AG09319 (cell line): ENCODE results near the gene TTC4.
"Not testable (repeated sequence)": the region's sequence is repeated elsewhere in the genome, so short reads cannot be mapped to it uniquely, and the experiment has no call there.

Source experiments
- DNase-seq: peaks from one replicate; pipeline ENCODE4 v3.0.0-alpha.2; 2010; ENCODE audit warnings: low read depth; ENCODE audit errors: extremely low read depth
- TF ChIP-seq, protein P1 (sequence below): IDR thresholded peaks from 2 replicates; pipeline ENCODE4 v1.5.1; 2011; ENCODE audit warnings: low read depth, mild to moderate bottlenecking, inconsistent platforms, low read length, moderate library complexity

Gene TTC4

DNA sequence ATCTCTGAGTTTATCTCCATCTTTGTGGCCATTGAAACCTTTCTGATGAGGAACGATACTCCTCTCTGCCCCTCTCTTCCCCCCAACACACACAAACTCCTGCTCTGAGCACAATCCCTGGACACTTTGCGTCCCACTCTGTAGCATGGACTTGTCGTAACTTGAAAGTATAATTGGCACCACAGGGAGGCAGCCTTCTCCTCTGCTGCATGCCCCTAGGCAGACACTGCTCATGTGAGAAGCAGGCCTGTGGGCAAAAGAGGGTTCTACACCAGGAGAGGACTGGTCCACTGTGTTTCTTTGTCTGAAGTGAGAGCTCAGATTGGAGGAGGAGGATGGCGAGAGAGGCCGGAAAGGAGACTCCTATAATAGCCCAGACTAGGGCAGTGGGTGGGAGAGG is 52.4 kb downstream of the TTC4 start:
- DNase-seq, result no peak
- TF ChIP-seq, protein P1, sequence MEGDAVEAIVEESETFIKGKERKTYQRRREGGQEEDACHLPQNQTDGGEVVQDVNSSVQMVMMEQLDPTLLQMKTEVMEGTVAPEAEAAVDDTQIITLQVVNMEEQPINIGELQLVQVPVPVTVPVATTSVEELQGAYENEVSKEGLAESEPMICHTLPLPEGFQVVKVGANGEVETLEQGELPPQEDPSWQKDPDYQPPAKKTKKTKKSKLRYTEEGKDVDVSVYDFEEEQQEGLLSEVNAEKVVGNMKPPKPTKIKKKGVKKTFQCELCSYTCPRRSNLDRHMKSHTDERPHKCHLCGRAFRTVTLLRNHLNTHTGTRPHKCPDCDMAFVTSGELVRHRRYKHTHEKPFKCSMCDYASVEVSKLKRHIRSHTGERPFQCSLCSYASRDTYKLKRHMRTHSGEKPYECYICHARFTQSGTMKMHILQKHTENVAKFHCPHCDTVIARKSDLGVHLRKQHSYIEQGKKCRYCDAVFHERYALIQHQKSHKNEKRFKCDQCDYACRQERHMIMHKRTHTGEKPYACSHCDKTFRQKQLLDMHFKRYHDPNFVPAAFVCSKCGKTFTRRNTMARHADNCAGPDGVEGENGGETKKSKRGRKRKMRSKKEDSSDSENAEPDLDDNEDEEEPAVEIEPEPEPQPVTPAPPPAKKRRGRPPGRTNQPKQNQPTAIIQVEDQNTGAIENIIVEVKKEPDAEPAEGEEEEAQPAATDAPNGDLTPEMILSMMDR, result no peak

DNA sequence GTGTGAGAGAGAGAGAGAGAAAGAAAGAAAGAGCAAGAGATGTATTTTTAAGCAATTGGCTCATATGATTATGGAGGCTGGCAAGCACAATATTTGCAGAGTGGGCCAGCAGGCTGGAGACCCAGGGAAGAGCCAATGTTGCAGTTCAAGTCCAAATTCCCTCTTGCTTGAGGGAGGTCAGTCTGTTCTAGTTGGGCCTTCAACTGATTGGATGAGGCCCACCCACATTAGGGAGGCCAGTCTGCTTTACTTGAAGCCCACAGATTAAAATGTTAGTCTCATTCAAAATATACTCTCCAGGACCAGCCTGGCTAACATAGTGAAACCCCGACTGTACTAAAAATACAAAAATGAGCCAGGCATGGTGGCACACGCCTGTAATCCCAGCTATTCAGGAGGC is 57.3 kb downstream of the TTC4 start:
- no peak for DNase-seq
- TF ChIP-seq, protein P1, result no peak

DNA sequence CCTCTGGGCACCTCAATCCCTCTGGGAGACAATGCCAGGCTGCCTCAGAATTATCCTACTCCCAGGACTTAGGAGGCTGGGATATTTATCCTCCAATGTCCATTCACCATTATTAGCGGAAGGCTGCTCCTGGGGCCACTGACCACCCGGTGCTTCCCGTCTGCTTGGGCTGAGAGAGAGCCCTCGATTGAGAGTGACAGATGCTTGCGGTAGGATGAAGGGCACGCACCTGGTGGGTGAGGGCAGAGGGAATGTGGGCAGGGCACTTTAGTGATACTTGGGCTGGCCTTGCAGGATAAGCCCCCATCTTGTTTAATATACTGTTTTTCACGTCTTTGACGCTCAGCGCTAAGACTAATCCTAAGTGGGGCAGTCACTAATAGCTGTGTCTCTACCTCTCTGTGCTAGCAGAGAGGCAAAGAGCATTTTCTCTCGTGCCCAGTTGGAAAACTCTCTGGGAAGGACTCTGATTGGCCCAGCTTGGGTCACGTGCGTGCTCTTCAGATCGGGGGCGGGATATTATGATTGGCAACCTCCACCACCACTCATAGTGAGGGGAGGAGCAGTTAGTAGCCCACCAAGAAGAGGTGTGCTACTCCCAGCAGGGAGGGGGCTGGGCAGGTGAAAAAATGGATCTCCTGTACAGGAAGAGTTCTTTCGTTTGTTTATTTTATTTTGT is 59.3 kb downstream of the TTC4 start:
- TF ChIP-seq, protein P1, result no peak
- DNase-seq, result no peak

DNA sequence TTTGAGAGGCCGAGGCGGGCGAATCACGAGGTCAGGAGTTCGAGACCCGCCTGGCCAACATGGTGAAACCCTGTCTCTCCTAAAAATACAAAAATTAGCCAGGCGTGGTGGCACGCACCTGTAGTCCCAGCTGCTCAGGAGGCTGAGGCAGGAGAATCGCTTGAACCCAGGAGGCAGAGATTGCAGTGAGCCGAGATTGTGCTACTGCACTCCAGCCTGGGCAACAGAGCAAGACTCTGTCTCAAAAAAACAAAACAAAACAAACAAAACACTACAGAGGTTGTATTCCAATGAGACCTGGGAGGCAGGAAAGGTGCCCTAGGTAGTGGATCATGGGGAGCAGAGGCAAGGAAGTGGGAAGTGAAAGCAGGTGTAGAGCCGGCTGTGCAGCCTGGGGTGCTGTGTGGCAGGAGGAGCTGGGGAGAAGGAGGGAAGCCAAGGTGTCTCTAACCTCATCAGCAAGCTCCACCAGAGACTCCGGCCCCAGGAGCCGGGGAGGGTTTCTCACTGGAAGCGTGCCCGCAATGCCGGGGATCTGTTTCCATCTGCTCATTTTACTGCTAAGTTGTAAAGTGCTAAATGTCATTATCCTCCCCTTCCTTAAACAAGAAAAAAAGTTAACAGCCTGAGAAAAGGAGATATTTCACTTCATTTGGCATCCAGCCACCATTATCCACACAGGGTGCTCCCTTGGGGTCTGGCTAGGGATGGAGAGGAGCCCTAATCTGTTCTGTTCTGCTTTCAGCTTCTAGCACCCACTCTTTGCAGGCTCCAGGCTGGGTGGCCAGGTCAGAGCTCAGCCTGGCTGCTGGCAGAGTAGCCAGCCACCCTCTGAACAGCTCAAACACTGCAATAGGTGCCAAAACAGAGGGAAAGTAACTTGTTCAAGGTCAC is 60.4 kb downstream of the TTC4 start:
- not testable (repeated sequence) for DNase-seq

DNA sequence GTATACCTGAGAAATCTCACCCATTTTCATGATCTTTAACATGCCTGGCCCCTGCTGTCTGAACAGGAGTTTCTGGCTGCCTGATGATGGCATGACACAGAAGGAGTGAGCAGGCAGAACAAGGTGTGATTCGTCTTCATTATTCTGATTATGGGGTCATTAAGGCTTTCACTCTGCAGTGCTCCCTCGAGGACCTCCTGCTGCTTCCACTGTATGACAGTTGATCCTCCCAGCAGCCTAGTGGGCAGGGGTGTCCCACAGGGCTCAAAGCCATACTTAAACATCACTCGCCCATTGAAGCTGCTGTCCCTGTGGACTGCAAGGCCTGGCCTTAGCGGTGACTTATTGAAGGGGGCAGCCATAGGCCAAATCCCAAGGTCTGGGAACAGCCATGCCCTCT is 61.4 kb downstream of the TTC4 start:
- TF ChIP-seq, protein P1, result no peak
- no peak for DNase-seq

DNA sequence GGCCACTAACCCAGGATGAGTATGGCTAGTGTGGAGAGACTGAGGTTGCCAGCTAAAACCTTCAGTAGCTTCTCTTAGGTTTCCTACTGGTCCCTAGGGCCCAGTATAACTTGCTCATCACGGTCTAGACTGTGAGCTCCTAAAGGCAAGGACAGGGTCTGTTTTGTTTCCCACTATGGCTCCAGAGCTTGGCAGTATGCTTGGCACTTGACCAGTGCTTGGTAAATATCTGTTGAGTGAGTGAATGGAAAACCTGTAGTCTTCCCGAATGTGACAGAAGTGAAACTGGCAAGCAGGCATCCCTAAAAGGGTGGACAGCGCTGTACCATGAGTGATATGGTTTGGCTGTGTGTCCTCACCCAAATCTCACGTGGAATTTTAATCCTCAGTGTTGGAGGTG is 61.8 kb downstream of the TTC4 start:
- no peak for DNase-seq
- TF ChIP-seq, protein P1, result no peak

DNA sequence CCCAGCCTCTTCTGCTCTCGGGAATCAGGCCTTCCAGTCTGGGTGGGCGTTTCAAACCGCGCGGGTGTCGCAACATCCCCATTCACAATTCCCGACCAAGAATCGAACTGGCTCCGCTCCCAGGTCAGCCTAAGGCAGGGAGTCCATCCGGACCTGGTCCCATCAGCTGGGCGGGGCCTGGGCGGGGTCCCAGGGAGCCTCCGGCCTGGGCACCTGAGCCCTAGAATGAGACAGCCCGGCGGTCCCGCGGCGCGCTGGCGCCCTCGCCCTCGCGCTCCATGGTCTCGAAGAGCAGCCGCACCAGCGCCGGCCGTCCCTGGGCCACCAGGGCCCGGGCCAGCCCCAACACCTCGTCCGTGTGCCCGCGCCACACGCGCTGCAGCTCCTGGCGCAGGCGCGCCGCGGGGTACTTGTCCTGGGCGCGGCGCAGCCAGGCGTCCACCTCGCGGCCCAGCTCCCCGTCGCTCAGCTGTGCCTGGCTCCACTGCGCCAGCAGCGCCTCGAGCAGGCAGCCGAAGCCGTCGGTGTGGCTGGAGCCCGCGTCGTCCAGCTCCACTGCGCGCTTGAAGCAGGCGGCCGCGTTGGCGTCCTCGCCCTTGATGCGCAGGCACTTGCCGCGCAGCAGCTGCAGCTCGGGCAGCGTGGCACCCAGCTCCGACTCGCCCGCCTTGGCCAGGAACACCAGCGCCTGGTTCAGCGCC is 65.5 kb downstream of the TTC4 start:
- no peak for DNase-seq

More for the DNA sequence above, 65.5 kb downstream of the TTC4 start:
- TF ChIP-seq, protein P1, result no peak
